Endothelial cell of umbilical vein (primary cell): ENCODE results near the gene CCNK. TPM values are rescaled to one million over a fixed set of nuclear protein-coding genes. Genes with fewer than 3 reads are reported as not detected.

Experiments used
- BruUV-seq: library from RNA; stranded (reverse); fragments of 400-500 nt; replicated peaks from 2 replicates; lab custom pipeline; 2021; lab: Mats Ljungman, UMichigan
- CTCF ChIA-PET: fragments of 300-600, 350-600 bp; sonication (Branson Sonifier 250); formaldehyde crosslinking; loops from one replicate; lab custom pipeline; 2021; ENCODE audit warnings: antibody characterized with exemption, inconsistent platforms; lab: Charles Lee
- POLR2A ChIA-PET: fragments of 300-600, 350-600 bp; sonication (Branson Sonifier 250); formaldehyde crosslinking; loops from one replicate; lab custom pipeline; 2021; ENCODE audit warnings: antibody characterized with exemption, inconsistent platforms; lab: Charles Lee
- DNase-seq: peaks from one replicate; pipeline ENCODE4 v3.0.0-alpha.2; 2011; ENCODE audit warnings: low read depth, low spot score
- FAIRE-seq: peaks from 2 replicates; lab custom pipeline; 2011; peaks lifted over from hg19 to GRCh38; lab: Jason Lieb, UNC
- H2AFZ ChIP-seq: 2 replicates; pipeline ENCODE4 v1.6.0; 2012; ENCODE audit warnings: low read depth, low read length, control low read depth, inconsistent platforms
- H3K27ac ChIP-seq: 2 replicates; pipeline ENCODE4 v1.5.1; 2011; ENCODE audit warnings: low read depth, mild to moderate bottlenecking, control low read depth, low read length, moderate library complexity; ENCODE audit not compliant: insufficient read depth
- H3K27me3 ChIP-seq, 2 experiments: 2 replicates each; pipeline versions ENCODE4 v1.6.0 to v1.6.1; 2011; ENCODE audit warnings: low read length in 2 of 2, mixed read lengths in 1 of 2; ENCODE audit not compliant: control insufficient read depth in 2 of 2, insufficient read depth in 2 of 2
- H3K36me3 ChIP-seq, 2 experiments: 2 replicates in 1 of 2; 3 replicates in 1 of 2; pipeline ENCODE4 v1.5.1; 2011; ENCODE audit warnings: low read length in 2 of 2, mild to moderate bottlenecking in 1 of 2, moderate library complexity in 1 of 2; ENCODE audit not compliant: control insufficient read depth in 2 of 2, insufficient read depth in 2 of 2; ENCODE audit errors: extremely low read depth in 1 of 2
- H3K4me1 ChIP-seq: 3 replicates; pipeline ENCODE4 v1.5.1; 2011; ENCODE audit warnings: mild to moderate bottlenecking, low read length; ENCODE audit not compliant: control insufficient read depth, insufficient read depth; ENCODE audit errors: extremely low read depth
- H3K4me2 ChIP-seq: 2 replicates; pipeline ENCODE4 v1.6.1; 2011; ENCODE audit warnings: low read length, control low read depth, mixed read lengths; ENCODE audit not compliant: insufficient read depth
- H3K4me3 ChIP-seq, 3 experiments: fragments of 200-600 bp in 1 of 3; sonication (generic), shearing (Covaris generic) in 1 of 3; replicated peaks in 1 of 3; 2 replicates each; pipeline ENCODE4 v1.5.1; 2011 to 2016; ENCODE audit warnings: control low read depth in 3 of 3, low read length in 3 of 3, mild to moderate bottlenecking in 2 of 3, inconsistent platforms in 1 of 3, low read depth in 1 of 3, moderate library complexity in 1 of 3; ENCODE audit not compliant: insufficient read depth in 1 of 3
- H3K79me2 ChIP-seq: 2 replicates; pipeline ENCODE4 v1.6.0; 2012; ENCODE audit warnings: low read length, inconsistent platforms; ENCODE audit not compliant: control insufficient read depth, insufficient read depth
- H3K9ac ChIP-seq: replicated peaks from 2 replicates; pipeline ENCODE3; 2011; ENCODE audit warnings: low read length, control low read depth; ENCODE audit not compliant: insufficient read depth; ENCODE audit errors: extremely low read depth
- H3K9me1 ChIP-seq: replicated peaks from 3 replicates; pipeline ENCODE4 v1.6.0; 2011; ENCODE audit warnings: mild to moderate bottlenecking, low read length; ENCODE audit not compliant: control insufficient read depth, insufficient read depth; ENCODE audit errors: extremely low read depth
- H3K9me3 ChIP-seq: replicated peaks from 2 replicates; pipeline ENCODE4 v1.5.1; 2012; ENCODE audit warnings: low read length, inconsistent platforms; ENCODE audit not compliant: control insufficient read depth, insufficient read depth
- H4K20me1 ChIP-seq: replicated peaks from 2 replicates; pipeline ENCODE3; 2011; ENCODE audit warnings: mild to moderate bottlenecking, low read length; ENCODE audit not compliant: control insufficient read depth, insufficient read depth; ENCODE audit errors: extremely low read depth
- CTCF ChIP-seq, 2 donors: IDR thresholded peaks; 1 replicate in 1 of 2; 2 replicates in 1 of 2; pipeline ENCODE4 v1.5.1; 2011; ENCODE audit warnings: low read length in 2 of 2, mild to moderate bottlenecking in 2 of 2, moderate library complexity in 2 of 2, control low read depth in 1 of 2, inconsistent platforms in 1 of 2, low read depth in 1 of 2; ENCODE audit not compliant: insufficient read depth in 1 of 2; ENCODE audit errors: extremely low read depth in 1 of 2
- FOS ChIP-seq: IDR thresholded peaks from 2 replicates; pipeline ENCODE4 v1.6.1; 2011; ENCODE audit warnings: mild to moderate bottlenecking, low read length, moderate library complexity, borderline replicate concordance; ENCODE audit not compliant: insufficient read depth
- GATA2 ChIP-seq: IDR thresholded peaks from 2 replicates; pipeline ENCODE4 v1.7.0; 2011; ENCODE audit warnings: low read depth, mild to moderate bottlenecking, moderate library complexity, mixed read lengths, low read length; ENCODE audit not compliant: insufficient read length, insufficient read depth
- MAX ChIP-seq: IDR thresholded peaks from 2 replicates; pipeline ENCODE4 v1.6.1; 2011; ENCODE audit not compliant: insufficient read depth, insufficient read length
- MYC ChIP-seq: IDR thresholded peaks from one replicate; pipeline ENCODE4 v1.6.1; 2011; ENCODE audit warnings: mild to moderate bottlenecking, low read depth, low read length
- POLR2A ChIP-seq: IDR thresholded peaks from 2 replicates; pipeline ENCODE4 v1.6.1; 2012; ENCODE audit warnings: low read depth, mild to moderate bottlenecking, control low read depth, low read length
- dilution Hi-C: fragments of 300-500 bp; cut with MboI; formaldehyde crosslinking; loops from one replicate; pipeline ENCODE4 v1.15.0; 2019; ENCODE audit warnings: low sequenced_read_pairs; ENCODE audit not compliant: extremely low pct_ligation_motif_present
- intact Hi-C: fragments of 100-400 bp; cut with micrococcal nuclease; formaldehyde crosslinking; loops from one replicate; pipeline ENCODE4 v1.10.0; 2022
- polyA plus RNA-seq, 4 experiments: library from polyadenylated mRNA; depleted of rRNA in 3 of 4; stranded (reverse) in 3 of 4; unstranded in 1 of 4; fragments of >200 nt; gene quantifications; 2 replicates each; pipeline versions ENCODE4 v1.2.1 to v1.2.3, GENCODE V29; 2011 to 2012; ENCODE audit warnings: missing spikeins in 1 of 4
- total RNA-seq: library from RNA; stranded (reverse); gene quantifications from 2 replicates; pipeline ENCODE4 v1.2.3, GENCODE V29; 2021

CCNK gene
- total and polyA plus RNA-seq, 2 donors (not counting 3 experiments of a cell fraction or from before 2014, with no cell fraction given) = 11.9 to 59.3 TPM

- H3K27ac ChIP-seq = no peak overlapping the region
- H3K27me3 ChIP-seq = no peaks in the 10 kb centered on the region
- DNase-seq (no peak), FAIRE-seq (no peak)
- H3K4me2 ChIP-seq = no peak overlapping the region
- CTCF ChIA-PET = interaction anchor here (1.1 kb wide), 1 partner anchor 117 kb away, joined by 3 read pairs; no protein-coding TSS in a partner anchor
- no peaks in the 10 kb centered on the region for H3K9me3 ChIP-seq
- BruUV-seq = no TSS peak
- H3K36me3 ChIP-seq = peaks cover 8 to 29% of the 10 kb centered on the region in 2 experiments
- H2AFZ ChIP-seq = no peak overlapping the region
- no peaks in the 10 kb centered on the region for H4K20me1 ChIP-seq
- dilution Hi-C loops (no loop called here), intact Hi-C loops (no loop called here)
- H3K9me1 ChIP-seq = no peaks in the 10 kb centered on the region
- no peaks in the 10 kb centered on the region for H3K79me2 ChIP-seq
- POLR2A ChIA-PET = no interaction called here
- H3K4me3 ChIP-seq = no peak overlapping the region
- H3K4me1 ChIP-seq = no peaks in the 10 kb centered on the region
- TF ChIP-seq MAX (no peak), GATA2 (no peak), POLR2A (no peak), MYC (no peak), CTCF (IDR thresholded peaks at IDR 0.05; ENCODE audit: extremely low read depth in 1 of 2, insufficient read depth in 1 of 2, low read depth in 1 of 2, low read length in 2 of 2) (no peak), FOS (no peak)
- no peak overlapping the region for H3K9ac ChIP-seq
Measured at GRCh38 chr14:99513183-99513694, 32.0 kb downstream of the CCNK start.
